GM12878 (cell line): ENCODE measurements around the gene TRIM54. TPM values are rescaled to one million over a fixed set of nuclear protein-coding genes. Genes with fewer than 3 reads are reported as not detected.

Experiments used
- ATF3 ChIP-seq: IDR thresholded peaks from 2 replicates; pipeline ENCODE4 v1.6.1; 2011; ENCODE audit warnings: low read depth, mild to moderate bottlenecking, low read length, moderate library complexity, borderline replicate concordance; ENCODE audit errors: extremely low read depth
- CHD4 ChIP-seq: fragments of 200-600 bp; sonication (generic); IDR thresholded peaks from 2 replicates; pipeline ENCODE4 v1.6.1; 2016; ENCODE audit warnings: mild to moderate bottlenecking
- HDAC2 ChIP-seq: fragments of 200-600 bp; sonication (generic); IDR thresholded peaks from 2 replicates; pipeline ENCODE4 v1.6.1; 2017
- JUND ChIP-seq: IDR thresholded peaks from 2 replicates; pipeline ENCODE4 v1.6.1; 2012; ENCODE audit warnings: low read depth, mild to moderate bottlenecking, low read length, improper control_type of control experiment, moderate library complexity
- MLLT1 ChIP-seq: fragments of 450-650 bp; IDR thresholded peaks from 2 replicates; pipeline ENCODE4 v1.6.1; 2016; ENCODE audit warnings: mild to moderate bottlenecking
- NFXL1 ChIP-seq: fragments of 450-650 bp; IDR thresholded peaks from 2 replicates; pipeline ENCODE4 v1.6.1; 2017; ENCODE audit warnings: antibody characterized with exemption, mild to moderate bottlenecking, borderline replicate concordance
- PML ChIP-seq: IDR thresholded peaks from 2 replicates; pipeline ENCODE4 v1.6.1; 2012; ENCODE audit warnings: low read length, inconsistent platforms
- SIX5 ChIP-seq: IDR thresholded peaks from 2 replicates; pipeline ENCODE4 v1.6.1; 2011; ENCODE audit warnings: mild to moderate bottlenecking, low read depth, low read length, moderate library complexity; ENCODE audit not compliant: severe bottlenecking
- SKIL ChIP-seq: fragments of 450-650 bp; IDR thresholded peaks from 2 replicates; pipeline ENCODE4 v1.6.1; 2017; ENCODE audit warnings: mild to moderate bottlenecking, low read depth, inconsistent platforms; ENCODE audit not compliant: poor library complexity, severe bottlenecking
- TBL1XR1 ChIP-seq: IDR thresholded peaks from 2 replicates; pipeline ENCODE4 v1.6.1; 2012; ENCODE audit warnings: low read depth, low read length, improper control_type of control experiment
- YY1 ChIP-seq: IDR thresholded peaks from 2 replicates; pipeline ENCODE4 v1.6.1; 2011; ENCODE audit warnings: low read depth, mild to moderate bottlenecking, low read length
- ZBTB40 ChIP-seq: fragments of 450-650 bp; IDR thresholded peaks from 2 replicates; pipeline ENCODE4 v1.6.1; 2016; ENCODE audit warnings: mild to moderate bottlenecking, moderate library complexity, borderline replicate concordance
- ZNF24 ChIP-seq: fragments of 450-650 bp; IDR thresholded peaks from 2 replicates; pipeline ENCODE4 v1.6.1; 2017; ENCODE audit warnings: antibody characterized with exemption, mild to moderate bottlenecking
- ZNF687 ChIP-seq: fragments of 450-650 bp; IDR thresholded peaks from 2 replicates; pipeline ENCODE4 v1.6.1; 2017; ENCODE audit warnings: mild to moderate bottlenecking, moderate library complexity
- polyA plus RNA-seq, 11 experiments: library from polyadenylated mRNA; depleted of rRNA in 4 of 11; unstranded in 6 of 11; stranded (reverse) in 5 of 11; fragments of >200 nt; fragmentation: Nextera tagmentation in 4 of 11; fragmentation: Illumina TruSeq in 1 of 11; extraction: Ambion mirVana in 4 of 11; extraction: Trizol in 1 of 11; gene quantifications; 1 replicate in 1 of 11; 2 replicates in 10 of 11; pipeline versions ENCODE4 v1.2.1 to v1.2.3, GENCODE V29; 2011 to 2016; ENCODE audit warnings: inconsistent platforms in 2 of 11, missing spikeins in 2 of 11, low read depth in 1 of 11
- total RNA-seq, 4 experiments: library from RNA; depleted of rRNA in 3 of 4; stranded (reverse); fragments of >200 nt in 3 of 4; fragmentation: Illumina TruSeq in 1 of 4; extraction: Trizol in 1 of 4; gene quantifications; 2 replicates each; pipeline versions ENCODE4 v1.2.1 to v1.2.3, GENCODE V29; 2013 to 2021

TRIM54 gene
- total and polyA plus RNA-seq, 10 of the 15 experiments (the other 5 are each of a cell fraction or from before 2014, with no cell fraction given), result 0.03 to 0.08 TPM; not detected in 8

GRCh38 chr2:27356382-27357181 lies 74.4 kb downstream of the TRIM54 start, which contains the start of gene GTF3C2 (continued):
- TF ChIP-seq ZBTB40 (peak; percentile 78; the same call in 1 of the 2 replicates), HDAC2 (no peak), CHD4 (no peak), MLLT1 (peak; percentile 63), YY1 (peak; percentile 98), PML (peak; percentile 90), ZNF24 (no peak), ATF3 (peak; percentile 49; the same call in 1 of the 2 replicates), TBL1XR1 (no peak), ZNF687 (no peak), SIX5 (peak; percentile 72), NFXL1 (no peak), SKIL (peak; percentile 25), JUND (peak; percentile 80; the same call in 1 of the 2 replicates)
